ENCODE results near the gene USP37.
"Not testable (repeated sequence)": the region's sequence is repeated elsewhere in the genome, so short reads cannot be mapped to it uniquely, and the experiment has no call there.

Gene USP37

DNA sequence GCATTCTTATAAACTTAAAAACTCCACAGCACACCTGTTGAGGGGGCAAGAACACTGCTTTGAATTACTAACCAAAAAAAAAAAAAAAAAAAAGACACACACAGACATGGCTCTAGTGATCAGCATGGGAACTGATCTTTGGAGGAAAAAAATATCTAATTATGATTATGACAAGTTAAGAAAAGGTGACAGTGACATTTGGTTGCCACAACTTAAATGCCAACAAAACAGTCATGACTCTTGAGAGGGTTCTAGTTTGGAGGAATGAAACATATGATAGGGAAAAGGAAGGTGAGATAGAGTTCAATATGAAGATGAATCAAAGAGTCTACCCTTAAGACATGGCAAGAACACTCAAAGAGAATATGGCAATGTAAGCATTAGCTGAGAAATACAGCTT is 20.6 kb downstream of the USP37 start:
- no peak for DNase-seq

DNA sequence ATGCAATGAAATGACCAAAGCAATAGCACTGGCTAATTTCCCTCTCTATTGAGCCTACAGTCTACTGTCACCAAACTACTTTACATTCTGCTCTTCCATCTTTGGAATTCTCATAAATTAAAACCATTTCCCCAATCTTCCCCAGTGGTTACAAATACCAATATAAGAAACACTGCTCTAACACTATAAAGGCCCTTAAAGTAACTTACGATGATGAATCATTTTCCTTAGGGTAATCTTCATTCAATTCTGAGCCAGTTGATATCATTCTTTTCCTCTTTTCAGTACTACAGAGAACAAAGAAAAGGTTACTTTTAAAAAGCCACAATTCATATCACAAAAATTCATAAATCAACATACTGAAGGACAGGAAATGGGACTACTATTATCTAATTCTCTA is 22.1 kb downstream of the USP37 start:
- DNase-seq: no peak

DNA sequence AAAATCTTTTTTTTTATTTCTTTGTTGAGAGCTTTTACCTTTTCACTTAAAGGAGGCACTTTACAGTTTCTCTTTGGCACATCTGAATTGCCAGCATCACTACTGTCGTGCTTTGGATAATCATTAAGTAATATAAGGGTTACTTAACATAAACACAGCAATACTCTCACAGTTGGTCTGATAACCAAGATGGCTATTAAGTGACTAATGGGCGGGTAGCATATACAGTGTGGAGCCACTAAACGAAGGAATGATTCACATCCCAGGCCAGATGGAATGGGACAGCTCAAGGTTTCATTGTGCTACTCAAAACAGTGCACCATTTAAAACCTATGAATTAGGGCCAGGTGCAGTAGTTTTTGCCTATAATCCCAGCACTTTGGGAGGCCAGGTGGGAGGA is 28.1 kb downstream of the USP37 start:
- DNase-seq: no peak

DNA sequence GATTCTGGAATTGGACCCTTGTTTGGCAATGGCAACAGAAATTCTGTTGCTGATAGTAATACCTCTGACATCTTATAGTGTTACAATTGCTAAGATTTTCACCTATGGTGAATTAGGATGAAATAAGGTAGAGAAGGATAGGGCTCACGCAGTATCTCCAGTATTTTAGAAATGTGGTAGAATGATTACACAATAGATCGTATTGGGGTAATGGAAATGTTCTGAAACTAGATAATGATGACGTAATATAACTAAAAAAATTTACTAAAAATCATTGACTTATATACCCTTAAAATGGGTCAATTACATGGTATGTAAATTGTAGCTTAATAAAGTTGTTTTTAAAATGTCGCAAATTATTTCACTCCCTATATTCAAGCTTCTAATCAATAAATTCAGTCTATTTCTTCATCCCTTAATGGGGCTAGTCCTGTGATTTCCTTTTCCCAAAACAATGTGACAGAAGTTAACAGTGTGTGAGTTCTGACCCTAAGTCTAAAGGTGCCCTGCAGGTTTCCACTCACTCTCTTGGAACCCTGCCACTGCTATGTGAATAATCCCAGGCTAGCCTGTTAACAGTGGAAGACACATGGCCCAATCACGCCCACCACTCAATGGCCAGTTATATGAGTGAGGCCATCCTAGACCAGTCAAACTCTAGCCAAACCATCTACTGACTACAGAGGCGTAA is 31.2 kb downstream of the USP37 start:
- no peak for DNase-seq

DNA sequence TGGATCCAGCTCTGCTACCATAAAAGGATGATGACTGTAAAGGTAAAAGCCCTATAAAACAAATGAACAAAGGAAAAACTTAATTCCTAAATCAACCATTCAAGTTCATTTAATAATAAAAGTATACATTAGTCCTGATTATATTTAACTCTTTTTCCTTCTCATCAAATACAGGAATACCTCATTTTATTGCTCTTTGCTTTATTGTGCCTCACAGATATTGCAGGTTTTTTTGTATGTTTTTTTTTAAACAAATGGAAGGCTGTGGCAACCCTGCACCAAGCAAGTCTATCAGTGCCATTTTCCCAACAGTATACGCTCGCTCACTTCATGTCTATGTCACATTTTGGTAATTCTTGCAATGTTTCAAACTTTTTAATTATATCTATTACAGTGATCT is 38.2 kb downstream of the USP37 start:
- DNase-seq: no peak

DNA sequence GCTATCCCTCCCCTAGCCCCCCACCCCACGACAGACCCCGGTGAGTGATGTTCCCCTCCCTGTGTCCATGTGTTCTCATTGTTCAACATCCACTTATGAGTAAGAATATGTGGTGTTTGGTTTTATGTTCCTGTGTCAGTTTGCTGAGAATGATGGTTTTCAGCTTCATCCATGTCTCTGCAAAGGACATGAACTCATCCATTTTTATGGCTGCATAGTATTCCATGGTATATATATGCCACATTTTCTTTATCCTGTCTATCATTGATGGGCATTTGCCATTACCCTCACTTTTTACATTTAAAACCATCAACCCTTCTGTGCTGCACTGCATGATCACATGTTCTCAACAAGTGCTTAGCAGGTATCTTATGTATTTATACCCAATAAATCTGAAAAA is 39.7 kb downstream of the USP37 start:
- DNase-seq: not testable (repeated sequence)

DNA sequence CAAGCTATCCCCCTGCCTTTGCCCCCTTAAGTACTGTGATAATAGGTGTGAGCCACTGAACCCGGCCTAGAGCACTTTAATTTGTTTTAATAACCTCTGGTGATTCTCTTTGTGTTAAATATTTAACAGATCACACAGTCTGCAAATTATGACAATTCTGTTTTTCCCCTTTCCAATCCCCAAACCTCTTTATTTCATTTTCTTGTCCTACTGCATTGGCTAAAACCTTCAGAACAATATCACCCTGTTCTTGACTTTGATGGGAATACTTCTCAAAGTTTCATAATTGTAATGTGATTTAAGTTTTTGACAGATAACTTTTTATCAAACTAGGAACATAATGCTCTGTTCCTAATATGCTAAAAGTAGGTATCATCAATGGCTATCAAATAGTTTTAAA is 44.5 kb downstream of the USP37 start:
- no peak for DNase-seq

DNA sequence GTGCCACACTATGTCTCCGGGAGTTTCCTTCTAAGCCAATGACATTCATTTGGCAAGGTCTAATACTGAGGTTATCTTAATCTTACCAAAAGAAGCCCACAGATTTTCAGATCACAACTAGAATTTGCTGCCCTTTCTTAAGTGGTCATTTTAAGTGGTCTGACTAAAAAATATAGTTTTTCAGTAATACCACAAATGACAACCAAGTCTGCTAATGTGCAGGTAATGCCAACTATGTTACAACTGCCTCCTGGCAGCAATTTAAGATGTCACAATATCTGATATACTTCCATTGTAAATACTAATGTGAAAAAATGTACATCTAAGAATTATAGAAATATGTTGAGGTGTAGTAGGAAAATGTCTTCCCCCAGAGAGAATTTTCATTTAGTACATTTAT is 49.3 kb downstream of the USP37 start:
- DNase-seq: no peak

DNA sequence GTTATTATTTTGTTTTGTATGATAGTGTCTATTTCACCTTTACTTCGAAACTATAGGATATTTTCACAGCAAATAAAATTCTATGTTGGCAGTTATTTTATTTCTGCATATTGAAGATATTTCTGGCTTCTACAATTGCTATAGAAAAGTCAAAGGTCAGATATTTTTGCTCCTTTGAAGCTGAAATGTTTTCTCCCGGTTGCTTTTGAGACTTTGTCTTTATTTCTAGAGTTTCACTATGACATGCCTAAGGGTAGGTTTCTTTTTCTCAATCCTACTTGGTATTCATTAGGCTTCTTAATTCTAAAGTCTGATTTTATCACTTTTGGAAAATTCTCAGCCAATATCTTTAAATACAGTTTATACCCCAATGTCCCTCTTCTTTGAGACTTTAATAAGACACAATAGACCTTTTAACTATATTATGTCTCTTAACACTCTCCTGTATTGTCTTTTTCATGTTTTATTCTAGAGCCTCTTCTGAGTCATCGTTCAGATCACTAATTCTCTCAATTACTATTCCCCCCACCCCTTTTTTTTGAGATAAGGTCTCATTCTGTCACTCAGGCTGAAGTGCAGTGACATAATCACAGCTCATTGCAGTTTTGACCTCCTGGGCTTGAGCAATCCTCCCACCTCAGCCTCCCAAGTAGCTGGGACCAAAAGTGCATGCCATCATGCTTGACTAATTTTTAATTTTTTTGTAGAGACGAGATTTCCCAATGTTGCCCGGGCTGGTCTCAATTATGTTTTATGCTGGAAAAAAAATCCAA is 50.5 kb downstream of the USP37 start:
- DNase-seq: peak in 1 of 2 donors; percentile 3

DNA sequence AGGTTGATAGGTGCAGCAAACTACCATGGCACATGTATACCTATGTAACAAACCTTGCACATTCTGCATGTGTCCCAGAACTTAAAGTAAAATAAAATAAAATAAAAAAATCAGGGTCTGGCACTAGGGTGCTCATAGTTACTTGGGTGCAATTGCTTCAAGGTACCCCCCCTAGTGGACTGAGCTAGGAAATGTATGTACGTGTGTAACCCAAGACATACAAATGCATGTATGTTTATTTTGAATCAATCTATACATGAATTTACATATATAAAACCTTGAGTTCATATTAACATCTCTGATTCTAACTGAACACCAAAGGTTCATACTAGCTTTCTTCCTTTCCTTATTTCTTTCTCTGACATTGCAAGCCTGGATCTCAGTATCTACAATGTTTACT is 51.5 kb downstream of the USP37 start:
- DNase-seq: peak in 1 of 2 donors; percentile 44

DNA sequence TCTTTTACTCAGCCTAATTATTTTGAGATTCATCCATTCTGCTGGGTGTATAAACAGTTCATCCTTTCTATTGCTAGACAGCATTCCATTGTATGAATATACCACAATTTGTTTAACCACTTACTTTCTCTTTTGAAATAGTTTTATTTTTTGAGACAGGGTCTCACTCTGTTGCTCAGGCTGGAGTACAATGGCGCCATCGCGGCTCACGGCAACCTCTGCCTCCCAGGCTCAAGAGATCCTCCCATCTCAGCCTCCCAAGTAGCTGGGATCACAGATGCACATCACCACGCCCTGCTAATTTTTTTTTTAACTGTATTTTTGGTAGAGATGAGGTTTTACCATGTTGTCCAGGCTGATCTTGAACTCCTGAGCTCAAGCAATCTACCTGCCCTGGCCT is 54.5 kb downstream of the USP37 start:
- DNase-seq: no peak

DNA sequence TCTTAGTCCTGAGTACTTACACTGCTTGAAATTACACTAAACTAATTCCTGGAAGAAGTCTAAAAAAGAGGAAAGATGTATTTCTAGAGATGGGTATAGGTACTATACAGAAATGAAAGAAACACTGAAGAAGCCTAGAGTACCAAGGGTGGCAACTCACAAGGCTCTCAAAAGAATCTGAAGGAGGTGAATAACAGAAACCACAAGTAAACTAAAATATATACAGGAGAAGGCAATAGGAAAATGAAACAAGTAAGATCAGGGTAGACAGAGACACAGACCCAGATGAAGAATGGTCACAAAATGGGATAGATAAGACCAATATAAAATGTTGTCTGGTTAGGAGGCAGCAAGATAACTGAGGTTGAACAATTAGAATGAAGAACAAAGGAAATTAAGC is 59.9 kb downstream of the USP37 start:
- no peak for DNase-seq

DNA sequence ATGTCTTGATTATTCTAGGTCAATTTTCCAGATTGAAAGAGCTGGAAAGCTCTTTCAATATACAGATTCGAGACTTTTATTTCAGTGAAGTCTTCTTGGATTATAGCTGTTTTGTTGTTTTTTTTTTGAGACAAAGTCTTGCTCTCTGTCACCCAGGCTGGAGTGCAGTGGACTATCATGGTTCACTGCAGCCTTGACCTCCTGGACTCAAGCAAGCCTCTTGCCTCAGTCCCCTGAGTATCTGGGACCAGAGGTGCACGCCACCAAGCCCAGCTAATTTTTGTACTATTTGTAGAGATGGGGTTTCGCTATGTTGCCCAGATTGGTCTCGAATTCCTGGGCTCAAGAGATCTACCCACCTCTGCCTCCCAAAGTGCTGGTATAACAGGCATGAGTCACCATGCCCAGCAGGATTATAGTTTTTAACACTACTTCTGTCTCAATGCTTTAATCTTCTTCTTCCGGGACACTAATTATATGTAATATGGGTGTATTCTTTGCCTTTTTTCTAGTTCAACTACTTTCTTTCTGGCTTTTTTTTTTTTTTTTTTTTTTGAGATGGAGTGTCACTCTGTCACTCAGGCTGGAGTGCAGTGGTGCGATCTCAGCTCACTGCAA is 62.3 kb downstream of the USP37 start:
- DNase-seq: no peak

DNA sequence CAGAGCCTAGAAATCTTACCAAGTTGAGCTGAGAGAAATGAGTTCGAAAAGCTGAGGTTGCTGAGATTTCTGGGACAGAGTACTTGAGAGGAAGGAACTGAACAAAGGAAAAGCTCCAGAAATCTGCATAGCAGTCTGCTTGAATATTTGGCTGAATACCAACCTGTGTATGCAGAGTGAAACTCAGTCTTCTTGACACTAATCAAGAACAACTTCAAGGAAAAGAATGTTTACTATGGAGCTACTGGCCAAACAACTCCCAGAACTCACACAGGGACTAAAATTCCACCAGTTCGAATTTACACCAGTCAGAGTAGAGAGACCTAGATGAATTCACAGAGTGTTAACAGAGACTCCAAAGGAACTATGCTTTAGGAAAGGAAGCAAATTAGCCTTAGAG is 66.5 kb downstream of the USP37 start:
- DNase-seq: no peak

DNA sequence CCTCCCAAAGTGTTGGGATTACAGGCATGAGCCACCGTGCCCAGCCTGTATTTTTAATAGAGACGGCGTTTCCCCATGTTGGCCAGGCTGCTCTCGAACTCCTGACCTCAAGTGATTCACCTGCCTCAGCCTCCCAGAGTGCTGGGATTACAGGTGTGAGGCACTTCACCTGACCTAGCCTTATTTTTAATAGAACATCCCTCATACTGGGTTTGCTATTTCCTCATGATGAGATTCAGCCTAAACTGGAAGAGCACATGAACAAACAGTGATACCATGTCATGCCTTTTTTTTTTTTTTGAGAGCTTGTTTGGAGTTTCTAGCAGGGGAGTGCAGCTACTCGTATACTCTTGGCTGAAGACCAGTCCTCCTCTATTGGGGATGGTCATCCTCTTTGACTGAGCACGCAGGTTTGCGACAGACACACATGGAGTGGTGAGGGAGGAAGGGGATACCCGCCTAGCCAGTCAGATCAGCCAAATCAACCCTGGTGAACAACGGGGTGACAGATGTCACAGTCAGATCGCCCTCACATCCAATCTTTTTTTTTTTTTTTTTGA is 67.6 kb downstream of the USP37 start:
- DNase-seq: no peak

DNA sequence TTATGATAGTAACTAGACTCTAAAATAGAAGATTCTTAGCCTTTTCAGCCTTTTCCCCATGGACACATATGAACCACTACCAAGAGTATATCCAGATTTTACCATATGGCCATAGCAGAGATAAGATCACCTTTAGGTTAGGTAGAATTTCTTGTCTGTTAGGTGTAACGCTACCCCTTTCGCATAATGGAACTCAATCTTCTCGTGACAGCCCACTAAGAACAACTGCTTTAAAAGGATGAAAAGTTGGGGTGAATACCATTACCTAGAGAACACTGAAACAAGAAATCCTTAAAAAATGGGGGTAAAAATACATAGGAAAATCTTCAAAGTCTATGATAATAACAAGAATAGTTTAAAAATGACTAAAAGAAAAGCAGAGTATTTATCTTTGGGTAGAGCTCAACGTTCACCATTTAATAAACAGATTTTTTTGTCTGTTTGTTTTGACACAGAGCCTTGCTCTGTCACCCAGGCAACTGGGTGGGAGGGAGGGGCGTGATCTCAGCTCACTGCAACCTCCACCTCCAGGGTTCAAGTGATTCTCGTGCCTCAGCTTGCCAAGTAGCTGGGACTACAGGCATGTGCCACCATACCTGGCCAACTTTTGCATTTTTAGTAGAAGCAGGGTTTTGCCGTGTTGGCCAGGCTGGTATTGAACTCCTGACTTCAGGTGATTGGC is 82.0 kb downstream of the USP37 start:
- DNase-seq: no peak

DNA sequence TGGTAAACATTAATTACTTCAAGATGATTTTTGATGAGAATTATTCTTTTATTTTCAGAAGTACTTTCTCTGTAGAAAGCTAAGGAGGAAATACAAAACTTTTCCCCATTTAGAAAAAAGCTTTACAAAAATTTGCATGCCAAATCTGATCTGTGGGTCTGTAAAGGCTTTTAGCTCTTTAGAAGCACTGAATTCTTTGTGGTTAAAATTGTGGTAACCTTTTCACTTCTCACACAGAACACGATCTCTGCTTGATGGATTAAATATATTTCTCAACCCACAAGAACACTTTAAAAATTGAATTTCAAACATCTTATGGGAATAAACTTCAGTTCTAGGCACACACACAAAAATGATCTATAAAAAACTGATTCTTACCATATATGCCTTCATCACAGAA is 85.5 kb downstream of the USP37 start:
- no peak for DNase-seq

DNA sequence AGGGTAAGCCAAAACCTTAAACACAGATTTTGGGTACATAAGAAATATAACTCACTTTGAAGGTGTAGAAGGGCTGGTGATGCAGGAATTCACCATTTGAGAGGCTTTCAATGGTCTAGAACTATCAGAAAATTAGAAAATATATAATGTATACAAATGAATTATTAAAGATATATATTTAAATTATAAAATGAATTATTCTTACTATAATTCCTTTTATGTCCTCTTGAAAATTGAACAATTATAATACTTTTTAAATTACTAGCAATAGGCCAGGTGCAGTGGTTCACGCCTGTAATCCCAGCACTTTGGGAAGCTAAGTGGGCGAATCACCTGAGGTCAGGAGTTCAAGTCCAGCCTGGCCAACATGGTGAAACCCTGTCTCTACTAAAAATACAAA is 88.6 kb downstream of the USP37 start:
- DNase-seq: no peak

DNA sequence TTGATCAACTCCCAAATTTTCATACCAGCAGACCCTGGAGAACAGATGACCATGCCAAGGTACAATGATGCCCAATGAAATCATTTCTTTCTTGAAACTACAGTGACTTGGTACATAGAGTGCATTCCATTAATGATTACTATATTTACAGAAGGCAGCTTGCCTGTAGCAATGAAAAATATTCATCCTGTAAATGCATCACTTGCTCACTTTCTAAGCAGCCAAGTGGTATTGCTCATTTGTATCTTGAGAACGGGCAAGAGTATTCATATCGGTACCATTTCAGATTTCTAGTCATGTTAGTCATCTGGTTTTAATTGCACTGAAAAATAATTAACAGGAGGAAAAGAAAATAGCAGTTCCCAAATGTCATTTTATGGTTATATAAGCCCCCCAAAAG is 89.6 kb downstream of the USP37 start:
- no peak for DNase-seq

DNA sequence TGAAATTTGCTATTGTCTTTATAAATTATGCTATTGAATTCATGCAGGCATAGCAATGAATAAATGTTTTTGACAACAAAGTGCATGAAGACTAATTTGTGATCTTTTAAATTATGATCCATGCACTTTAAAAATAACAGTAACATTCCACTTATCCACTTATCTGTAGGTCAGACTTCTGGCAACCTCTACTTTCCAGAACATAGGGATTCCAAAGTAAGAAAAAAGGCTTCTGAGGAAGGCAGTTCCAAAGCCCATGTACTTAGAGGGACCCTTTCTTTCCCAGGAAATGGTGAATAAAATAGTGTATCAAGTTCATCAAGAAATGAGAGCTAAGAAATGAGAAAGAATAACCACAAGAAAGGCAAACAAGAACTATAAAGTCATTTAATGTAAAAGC is 90.9 kb downstream of the USP37 start:
- DNase-seq: no peak

DNA sequence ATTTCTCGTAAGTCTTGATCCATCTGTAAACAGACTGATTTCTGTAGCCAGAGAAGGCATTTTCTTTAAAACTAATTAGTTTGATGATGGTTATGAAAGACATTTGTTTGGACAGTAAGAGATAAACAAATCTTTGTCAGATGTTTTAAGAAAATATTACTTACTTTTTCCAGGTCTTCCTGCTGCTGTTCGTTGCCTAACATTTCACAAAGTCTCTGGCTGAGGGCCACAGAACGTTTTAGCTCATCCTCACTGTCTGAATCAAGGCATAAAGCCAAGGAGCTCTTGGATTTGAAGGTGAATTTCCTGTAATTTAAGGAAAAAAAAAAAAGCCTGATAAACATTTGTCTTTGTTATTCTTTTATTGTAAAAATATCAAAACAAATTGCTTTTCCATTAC is 91.5 kb downstream of the USP37 start:
- DNase-seq: no peak

DNA sequence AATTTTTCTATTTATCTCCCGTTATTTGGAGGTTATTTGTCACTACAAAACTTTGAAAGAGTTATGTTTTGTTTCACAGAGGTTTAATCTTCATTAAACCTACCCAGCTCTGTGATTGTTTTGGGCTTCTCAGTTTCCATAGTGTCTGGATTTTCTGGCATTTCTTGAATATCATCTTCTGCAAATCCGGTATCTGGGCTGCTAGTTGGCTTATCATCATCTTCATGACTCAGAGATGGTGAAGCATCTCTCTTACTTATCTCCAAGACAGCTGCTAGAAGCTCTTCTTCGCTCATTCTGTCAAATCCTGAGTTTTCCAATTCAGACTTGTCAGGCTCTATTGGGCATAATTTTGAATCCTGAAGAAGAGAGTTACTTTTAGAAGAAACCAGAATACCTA is 93.6 kb downstream of the USP37 start:
- DNase-seq: no peak

DNA sequence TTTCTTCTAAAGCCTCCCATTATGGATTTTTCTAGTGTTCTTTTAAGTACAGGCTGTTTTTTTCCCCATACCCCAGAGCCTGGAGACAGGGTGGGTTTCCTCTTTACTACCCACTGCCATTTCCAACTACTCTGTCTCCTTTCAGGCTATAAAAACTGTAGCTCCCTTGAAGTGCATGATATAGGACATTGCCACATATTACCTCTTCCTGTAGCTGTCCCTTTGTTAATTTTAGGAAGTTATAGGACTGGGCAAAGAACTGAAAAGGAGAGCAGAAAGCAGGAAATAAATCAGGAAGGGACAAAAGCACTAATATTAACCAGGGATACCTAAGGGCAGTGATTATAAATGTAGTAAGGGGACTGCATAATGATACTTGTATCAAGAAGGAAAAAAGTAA is 95.2 kb downstream of the USP37 start:
- peak; percentile 14 to 17 for DNase-seq
